Tibial artery (tissue), 4 donors: ENCODE measurements around the gene RBL2.
"Not testable (repeated sequence)": the region's sequence is repeated elsewhere in the genome, so short reads cannot be mapped to it uniquely, and the experiment has no call there.

ENCODE experiments used
- DNase-seq, 2 donors: peaks; one replicate each; pipeline ENCODE4 v3.0.0-alpha.2; 2019
- H3K27ac ChIP-seq, 2 donors: fragments of 200-600 bp; sonication (generic) in 1 of 2; 1 replicate in 1 of 2; 2 replicates in 1 of 2; pipeline ENCODE4 v1.5.1; 2018 to 2019; ENCODE audit warnings: mild to moderate bottlenecking in 1 of 2
- H3K27me3 ChIP-seq, 2 donors: fragments of 200-600 bp; sonication (generic) in 1 of 2; one replicate each; pipeline versions ENCODE4 v1.5.1 to v1.6.0; 2016 to 2019
- H3K36me3 ChIP-seq, 3 donors: fragments of 200-600 bp; sonication (generic) in 2 of 3; one replicate each; pipeline ENCODE4 v1.5.1; 2016 to 2019; ENCODE audit warnings: mild to moderate bottlenecking in 2 of 3
- H3K4me1 ChIP-seq, 4 donors: fragments of 200-600 bp; sonication (generic) in 2 of 4; 1 replicate in 3 of 4; 2 replicates in 1 of 4; pipeline ENCODE4 v1.5.1; 2016 to 2019
- H3K4me3 ChIP-seq, 2 donors: fragments of 200-600 bp; sonication (generic) in 1 of 2; 1 replicate in 1 of 2; 2 replicates in 1 of 2; pipeline ENCODE4 v1.5.1; 2018 to 2019; ENCODE audit warnings: mild to moderate bottlenecking in 2 of 2
- H3K9me3 ChIP-seq, 3 donors: fragments of 200-600 bp; sonication (generic) in 1 of 3; one replicate each; pipeline ENCODE4 v1.5.1; 2016 to 2019
- CTCF ChIP-seq, 2 experiments: fragments of 200-600 bp in 1 of 2; fragments of 450-650 bp in 1 of 2; IDR thresholded peaks; one replicate each; pipeline ENCODE4 v1.5.1; 2017 to 2019; ENCODE audit warnings: antibody characterized with exemption in 2 of 2, mild to moderate bottlenecking in 1 of 2, moderate library complexity in 1 of 2
- intact Hi-C: fragments of 100-400 bp; cut with DNase I; formaldehyde crosslinking; loops from one replicate; pipeline ENCODE4 v1.15.0; 2023; ENCODE audit warnings: low total_unique reads

Gene RBL2

GRCh38 chr16:53511084-53511402 lies 76.8 kb downstream of the RBL2 start:
- H3K4me1 ChIP-seq, result peaks cover 0 to 8% (median 7%) of the 10 kb centered on the region in 4 donors
- peak overlapping the region; percentile 68 to 70 for H3K27ac ChIP-seq
- no peaks in the 10 kb centered on the region for H3K36me3 ChIP-seq
- H3K4me3 ChIP-seq, result no peak overlapping the region
- H3K9me3 ChIP-seq, result no peaks in the 10 kb centered on the region
- no peak for DNase-seq
- no peak for TF ChIP-seq CTCF (IDR thresholded peaks at IDR 0.05)
- intact Hi-C loops, result no loop called here
- no peaks in the 10 kb centered on the region for H3K27me3 ChIP-seq

GRCh38 chr16:53511403-53512280 lies 77.4 kb downstream of the RBL2 start:
- intact Hi-C loops, result no loop called here
- H3K27me3 ChIP-seq, result no peaks in the 10 kb centered on the region
- no peak for DNase-seq
- peak overlapping the region in 1 of 2 donors; percentile 70 for H3K27ac ChIP-seq
- no peaks in the 10 kb centered on the region for H3K36me3 ChIP-seq
- H3K9me3 ChIP-seq, result no peaks in the 10 kb centered on the region
- TF ChIP-seq CTCF (IDR thresholded peaks at IDR 0.05), result no peak
- no peak overlapping the region for H3K4me3 ChIP-seq
- H3K4me1 ChIP-seq, result peaks cover 0 to 8% (median 7%) of the 10 kb centered on the region in 4 donors

- H3K27ac ChIP-seq, H3K4me1 ChIP-seq, H3K27me3 ChIP-seq, H3K9me3 ChIP-seq, H3K4me3 ChIP-seq, DNase-seq, intact Hi-C loops, H3K36me3 ChIP-seq: not testable (repeated sequence)
Measured at GRCh38 chr16:53512795-53513194, 78.5 kb downstream of the RBL2 start.

- Histone ChIP-seq H3K27me3 (no peaks in the 10 kb centered on the region), H3K4me3 (no peak overlapping the region), H3K27ac (no peak overlapping the region), H3K9me3 (no peaks in the 10 kb centered on the region), H3K4me1 (peaks cover 0 to 1% (median under 1%) of the 10 kb centered on the region in 4 donors), H3K36me3 (no peaks in the 10 kb centered on the region)
- intact Hi-C loops, result no loop called here
- no peak for TF ChIP-seq CTCF (IDR thresholded peaks at IDR 0.05)
- DNase-seq, result no peak
Measured at GRCh38 chr16:53515259-53515658, 81.0 kb downstream of the RBL2 start.

GRCh38 chr16:53515811-53516210 lies 81.5 kb downstream of the RBL2 start:
- intact Hi-C loops, result no loop called here
- H3K4me3 ChIP-seq, result no peak overlapping the region
- no peak for DNase-seq
- no peaks in the 10 kb centered on the region for H3K36me3 ChIP-seq
- H3K27me3 ChIP-seq, result no peaks in the 10 kb centered on the region
- H3K4me1 ChIP-seq, result no peaks in the 10 kb centered on the region
- TF ChIP-seq CTCF (IDR thresholded peaks at IDR 0.05), result no peak
- no peaks in the 10 kb centered on the region for H3K9me3 ChIP-seq
- H3K27ac ChIP-seq, result no peak overlapping the region

- no peaks in the 10 kb centered on the region for H3K9me3 ChIP-seq
- H3K4me1 ChIP-seq, result no peaks in the 10 kb centered on the region
- H3K27ac ChIP-seq, result no peak overlapping the region
- no peaks in the 10 kb centered on the region for H3K27me3 ChIP-seq
- TF ChIP-seq CTCF (IDR thresholded peaks at IDR 0.05), result no peak
- DNase-seq, result no peak
- H3K36me3 ChIP-seq, result no peaks in the 10 kb centered on the region
- no peak overlapping the region for H3K4me3 ChIP-seq
- intact Hi-C loops, result no loop called here
Measured at GRCh38 chr16:53517851-53518250, 83.6 kb downstream of the RBL2 start.
